Activated CD4-positive, alpha-beta T cell treated with anti-CD3 and anti-CD28 coated beads, Interleukin-2, amount 50 U/mL, for 4 hours (primary cell): ENCODE results near the gene PLA2G4A.

ENCODE experiments used
- DNase-seq, 2 experiments: peaks; one replicate each; pipeline ENCODE4 v3.0.0-alpha.2; 2020

The PLA2G4A gene

DNA sequence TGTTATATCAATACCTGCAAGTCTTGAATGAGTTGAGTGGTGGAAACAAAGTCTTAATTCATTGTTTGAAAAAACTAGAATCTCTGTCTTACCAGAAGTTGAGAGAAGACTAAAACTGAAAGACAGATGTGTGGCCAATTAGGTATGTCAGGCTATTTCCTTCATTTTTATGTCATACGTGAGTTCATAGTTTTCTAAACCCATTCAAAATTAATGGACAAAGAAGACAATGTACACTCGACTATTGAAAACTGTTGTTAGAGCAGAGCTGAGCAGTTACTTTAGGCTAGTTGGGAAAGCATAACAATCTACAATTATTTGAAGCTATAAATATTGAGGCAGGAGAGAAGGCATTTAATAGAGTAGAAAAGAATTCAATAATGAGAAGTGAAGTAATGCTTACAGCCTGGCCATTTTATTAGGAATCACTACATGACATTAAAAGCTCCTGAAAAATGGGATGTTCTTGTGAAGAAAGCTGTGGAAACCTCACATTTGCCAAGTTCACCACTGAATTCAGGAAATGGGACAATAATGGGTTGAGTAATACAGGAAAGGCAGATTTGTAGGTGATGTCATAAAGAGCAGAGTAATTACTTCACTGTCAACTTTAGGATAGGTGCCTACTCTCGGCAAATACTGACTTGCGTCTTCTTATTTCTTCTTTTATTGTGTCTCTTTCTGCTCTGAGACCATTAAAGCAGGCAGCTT is 204.4 kb downstream of the PLA2G4A start:
- DNase-seq, result no peak

DNA sequence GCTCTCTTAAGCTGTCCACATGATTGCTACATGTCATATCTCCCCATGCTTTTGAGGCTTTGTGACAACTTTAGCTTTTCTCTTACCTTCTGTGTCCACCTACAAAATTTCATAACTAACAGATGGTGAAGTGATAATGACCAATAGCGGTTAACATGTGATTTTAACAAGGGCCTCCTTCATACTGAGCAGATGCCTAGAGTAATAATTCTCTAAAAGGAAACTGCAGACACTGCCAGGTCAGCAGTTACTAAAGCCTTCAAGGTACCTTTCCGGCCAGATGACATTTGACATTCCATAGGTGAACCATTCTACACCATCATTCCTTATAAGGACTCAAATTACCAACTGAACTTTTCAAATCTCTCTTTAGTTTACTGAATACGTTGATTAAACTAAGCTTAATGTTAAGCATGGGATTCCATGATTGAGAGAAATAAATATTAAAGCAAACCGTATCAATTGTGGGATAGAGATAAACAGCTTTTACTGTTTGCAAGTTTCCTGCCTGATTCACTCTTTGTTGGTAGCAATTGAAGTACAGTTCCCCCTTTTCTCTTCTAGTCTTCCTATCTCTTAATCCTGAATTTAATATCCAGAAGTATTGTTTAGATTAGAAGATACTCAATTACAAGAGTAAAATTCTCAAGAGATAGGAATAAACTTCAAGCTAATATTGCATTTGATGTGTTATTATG is 205.1 kb downstream of the PLA2G4A start:
- DNase-seq, result no peak

DNA sequence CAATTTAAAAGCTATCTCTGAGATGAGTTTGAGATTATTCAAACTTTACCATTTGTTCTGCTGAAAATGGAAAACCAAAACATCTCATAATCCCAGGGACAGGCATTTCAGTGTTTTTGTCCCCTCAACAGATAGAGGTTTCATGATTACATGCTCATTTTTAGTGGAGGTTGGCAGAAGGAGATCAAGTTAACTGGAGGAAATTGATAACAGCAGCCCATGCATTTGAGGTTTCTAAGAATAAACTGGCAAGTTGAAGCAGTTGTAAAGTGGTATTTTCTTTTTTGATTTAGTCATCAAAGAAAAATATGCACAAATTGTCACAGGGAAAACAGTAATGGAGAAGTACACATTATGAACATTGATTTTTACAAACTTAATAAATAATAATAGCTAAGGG is 205.8 kb downstream of the PLA2G4A start:
- DNase-seq, result no peak

DNA sequence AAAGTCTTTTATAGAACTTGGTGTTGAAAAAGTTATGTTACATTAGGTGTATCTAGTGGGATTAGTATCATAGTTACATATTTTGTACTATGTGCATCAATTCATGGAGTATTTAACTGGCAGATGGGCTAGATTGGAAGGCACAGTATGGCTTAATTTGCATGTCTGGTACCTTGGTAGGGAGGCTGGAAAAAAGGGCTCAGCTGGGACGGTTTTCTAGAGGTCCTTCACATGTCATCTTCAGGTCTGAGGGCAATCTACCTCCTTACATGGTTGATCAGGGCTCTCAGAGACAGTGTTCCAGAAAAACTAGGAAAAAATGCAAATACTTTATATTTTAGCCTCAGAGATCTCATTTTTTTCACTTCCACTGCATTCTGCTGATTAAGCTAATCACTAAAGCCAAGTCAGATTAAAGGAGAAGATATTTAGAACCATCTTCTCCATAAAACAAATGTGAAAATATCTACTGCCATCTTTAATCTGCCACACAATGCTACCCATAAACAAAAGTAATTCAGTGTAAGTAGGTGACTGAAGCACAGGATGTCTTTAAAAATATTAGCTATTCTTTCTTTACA is 209.3 kb downstream of the PLA2G4A start:
- no peak for DNase-seq
